ENCODE data around the gene UTP25.

DNA sequence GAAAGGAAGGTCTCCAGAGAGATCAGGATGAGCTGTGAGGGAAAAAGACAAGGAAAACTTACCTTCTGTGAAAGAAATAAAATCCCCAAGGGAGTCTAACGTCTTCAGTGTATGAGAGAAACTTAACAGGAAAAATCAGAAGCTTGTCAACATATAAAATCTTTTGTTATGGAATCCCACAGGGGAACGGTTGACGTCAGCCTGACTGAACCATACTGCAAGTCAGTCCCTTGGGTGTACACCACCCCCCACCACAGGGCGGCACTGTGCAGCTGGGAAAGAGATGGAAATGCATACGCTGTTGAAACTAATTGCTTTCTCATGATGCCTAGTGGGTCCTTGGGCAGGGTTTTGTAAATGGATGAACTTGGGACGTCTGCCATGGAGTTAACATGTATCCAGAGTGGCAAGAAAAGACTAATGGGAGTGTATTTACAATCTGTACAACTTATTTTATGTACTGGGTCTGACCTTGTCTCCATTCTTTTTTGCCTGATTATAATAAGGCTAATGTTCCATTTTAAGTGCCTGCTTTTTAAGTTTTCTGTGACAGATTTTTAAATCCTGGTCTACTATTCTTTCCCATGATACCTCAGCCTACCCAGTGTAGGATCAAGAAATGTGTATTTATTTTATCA is 22.7 kb downstream of the UTP25 start:
- TF ChIP-seq POLR2A (IDR thresholded peaks at IDR 0.05), result no peak
- TF ChIP-seq, protein P1, sequence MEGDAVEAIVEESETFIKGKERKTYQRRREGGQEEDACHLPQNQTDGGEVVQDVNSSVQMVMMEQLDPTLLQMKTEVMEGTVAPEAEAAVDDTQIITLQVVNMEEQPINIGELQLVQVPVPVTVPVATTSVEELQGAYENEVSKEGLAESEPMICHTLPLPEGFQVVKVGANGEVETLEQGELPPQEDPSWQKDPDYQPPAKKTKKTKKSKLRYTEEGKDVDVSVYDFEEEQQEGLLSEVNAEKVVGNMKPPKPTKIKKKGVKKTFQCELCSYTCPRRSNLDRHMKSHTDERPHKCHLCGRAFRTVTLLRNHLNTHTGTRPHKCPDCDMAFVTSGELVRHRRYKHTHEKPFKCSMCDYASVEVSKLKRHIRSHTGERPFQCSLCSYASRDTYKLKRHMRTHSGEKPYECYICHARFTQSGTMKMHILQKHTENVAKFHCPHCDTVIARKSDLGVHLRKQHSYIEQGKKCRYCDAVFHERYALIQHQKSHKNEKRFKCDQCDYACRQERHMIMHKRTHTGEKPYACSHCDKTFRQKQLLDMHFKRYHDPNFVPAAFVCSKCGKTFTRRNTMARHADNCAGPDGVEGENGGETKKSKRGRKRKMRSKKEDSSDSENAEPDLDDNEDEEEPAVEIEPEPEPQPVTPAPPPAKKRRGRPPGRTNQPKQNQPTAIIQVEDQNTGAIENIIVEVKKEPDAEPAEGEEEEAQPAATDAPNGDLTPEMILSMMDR (IDR thresholded peaks at IDR 0.05), result peak; percentile 18 to 55 (median 49)

All from adrenal gland (tissue), 5 donors.